GM12874 (cell line): Measurements from ENCODE around the gene SENP8.

Experiments
- TF ChIP-seq, protein P1 (sequence below): IDR thresholded peaks from 2 replicates; pipeline ENCODE4 v1.5.1; 2011; ENCODE audit warnings: low read depth, mild to moderate bottlenecking, control low read depth, low read length, moderate library complexity; ENCODE audit not compliant: insufficient read depth

The SENP8 gene

DNA sequence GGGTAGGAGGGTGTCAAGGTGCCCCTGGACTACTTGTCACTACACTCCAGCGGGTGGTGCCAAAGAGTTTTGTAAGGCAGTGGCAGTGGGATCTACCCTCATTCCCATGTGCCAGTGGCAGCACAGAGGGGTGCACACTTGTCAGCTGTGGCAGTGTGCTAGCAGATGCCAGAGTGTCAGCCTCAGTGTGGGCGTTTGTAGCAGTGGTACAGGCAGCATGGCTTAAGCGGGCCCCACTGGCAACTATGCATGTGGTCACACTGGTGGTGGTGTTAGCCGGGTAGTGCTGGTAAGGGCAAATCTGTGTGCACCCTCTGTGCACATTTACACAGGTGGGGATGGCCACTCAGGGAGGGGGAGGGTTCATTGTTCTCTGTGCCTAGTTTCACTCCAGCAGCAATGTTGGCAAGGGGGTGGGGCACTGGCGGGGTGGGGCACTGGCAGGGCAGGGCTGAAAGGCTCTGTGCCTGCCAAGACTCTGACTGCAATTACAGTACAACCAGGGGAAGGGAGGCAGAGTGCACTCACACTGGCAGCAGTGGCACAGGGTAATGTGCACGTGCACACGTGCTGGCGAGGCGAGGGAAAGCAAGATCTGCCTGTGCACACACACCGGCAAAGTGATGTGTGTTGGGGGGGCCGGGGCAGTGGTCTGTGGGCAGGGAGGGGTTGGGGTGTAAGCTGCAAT is 32.0 kb upstream of the SENP8 start:
- TF ChIP-seq, protein P1, sequence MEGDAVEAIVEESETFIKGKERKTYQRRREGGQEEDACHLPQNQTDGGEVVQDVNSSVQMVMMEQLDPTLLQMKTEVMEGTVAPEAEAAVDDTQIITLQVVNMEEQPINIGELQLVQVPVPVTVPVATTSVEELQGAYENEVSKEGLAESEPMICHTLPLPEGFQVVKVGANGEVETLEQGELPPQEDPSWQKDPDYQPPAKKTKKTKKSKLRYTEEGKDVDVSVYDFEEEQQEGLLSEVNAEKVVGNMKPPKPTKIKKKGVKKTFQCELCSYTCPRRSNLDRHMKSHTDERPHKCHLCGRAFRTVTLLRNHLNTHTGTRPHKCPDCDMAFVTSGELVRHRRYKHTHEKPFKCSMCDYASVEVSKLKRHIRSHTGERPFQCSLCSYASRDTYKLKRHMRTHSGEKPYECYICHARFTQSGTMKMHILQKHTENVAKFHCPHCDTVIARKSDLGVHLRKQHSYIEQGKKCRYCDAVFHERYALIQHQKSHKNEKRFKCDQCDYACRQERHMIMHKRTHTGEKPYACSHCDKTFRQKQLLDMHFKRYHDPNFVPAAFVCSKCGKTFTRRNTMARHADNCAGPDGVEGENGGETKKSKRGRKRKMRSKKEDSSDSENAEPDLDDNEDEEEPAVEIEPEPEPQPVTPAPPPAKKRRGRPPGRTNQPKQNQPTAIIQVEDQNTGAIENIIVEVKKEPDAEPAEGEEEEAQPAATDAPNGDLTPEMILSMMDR = no peak

DNA sequence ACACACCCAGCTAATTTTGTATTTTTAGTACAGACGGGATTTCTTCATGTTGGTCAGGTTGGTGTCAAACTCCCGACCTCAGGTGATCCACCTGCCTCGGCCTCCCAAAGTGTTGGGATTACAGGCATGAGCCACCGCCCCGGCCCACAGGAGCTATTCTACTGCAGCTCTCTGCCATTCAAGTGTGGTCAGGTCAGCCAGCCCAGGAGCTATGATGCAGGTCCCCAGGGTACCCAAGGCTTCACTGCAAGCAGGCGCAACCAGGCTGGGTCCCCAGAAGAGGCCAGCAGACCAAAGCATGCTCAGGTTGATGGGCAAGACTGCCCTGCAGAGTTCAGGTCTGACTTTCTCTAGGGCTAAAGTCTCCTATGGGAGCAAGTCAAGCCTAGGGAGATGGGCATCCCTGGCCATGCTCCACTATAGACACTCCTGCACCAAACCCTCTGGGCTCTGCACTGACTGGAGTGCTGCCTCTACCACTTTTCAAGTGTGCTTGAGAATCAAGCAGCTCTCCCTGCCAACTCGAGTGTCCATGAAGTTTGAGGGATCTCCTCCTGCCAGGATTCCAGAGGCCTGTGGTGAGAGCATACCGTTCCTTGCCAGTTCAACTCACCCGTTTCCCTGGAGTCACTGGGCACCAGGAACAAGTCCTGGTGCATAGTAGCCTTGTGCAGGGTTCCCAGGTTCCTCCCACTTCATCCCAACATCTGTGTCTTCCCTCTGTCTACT is 31.1 kb upstream of the SENP8 start:
- TF ChIP-seq, protein P1 = no peak

DNA sequence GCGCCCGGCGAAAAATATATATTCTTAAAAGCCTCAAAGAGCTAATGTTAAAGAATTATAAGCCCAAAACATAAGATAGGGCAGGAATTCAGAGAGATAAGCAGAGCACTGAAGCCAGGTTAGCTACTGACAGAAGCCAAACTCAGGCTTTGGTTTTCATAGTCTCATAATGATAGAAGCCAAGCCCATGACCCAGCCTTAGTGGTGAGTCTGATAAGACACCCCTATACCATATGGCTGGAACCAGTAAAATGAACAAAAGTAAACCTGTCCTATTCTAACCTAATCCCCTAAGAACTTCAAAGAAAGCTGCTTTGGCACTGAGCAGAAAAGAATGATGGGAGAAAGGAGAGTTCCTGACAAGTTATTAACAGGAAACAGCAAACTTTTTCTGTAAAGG is 26.2 kb upstream of the SENP8 start:
- TF ChIP-seq, protein P1 = no peak

DNA sequence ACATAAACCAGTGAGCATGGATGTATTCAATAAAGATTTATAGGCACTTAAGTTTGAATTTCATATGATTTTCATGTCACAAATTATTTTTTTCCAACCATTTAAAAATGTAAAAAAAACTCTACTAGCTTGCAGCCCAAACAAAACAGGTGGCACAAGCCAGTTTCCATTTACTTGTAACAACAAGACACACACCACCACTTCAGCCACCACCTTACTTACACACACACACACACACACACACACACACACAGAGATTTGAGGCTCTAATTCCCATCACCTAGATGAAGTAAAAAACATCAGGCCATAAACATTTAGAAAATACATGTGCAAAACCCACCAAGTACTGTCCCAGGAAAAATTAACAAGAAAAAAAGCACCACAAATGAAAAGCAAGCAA is 25.5 kb upstream of the SENP8 start:
- TF ChIP-seq, protein P1 = no peak

DNA sequence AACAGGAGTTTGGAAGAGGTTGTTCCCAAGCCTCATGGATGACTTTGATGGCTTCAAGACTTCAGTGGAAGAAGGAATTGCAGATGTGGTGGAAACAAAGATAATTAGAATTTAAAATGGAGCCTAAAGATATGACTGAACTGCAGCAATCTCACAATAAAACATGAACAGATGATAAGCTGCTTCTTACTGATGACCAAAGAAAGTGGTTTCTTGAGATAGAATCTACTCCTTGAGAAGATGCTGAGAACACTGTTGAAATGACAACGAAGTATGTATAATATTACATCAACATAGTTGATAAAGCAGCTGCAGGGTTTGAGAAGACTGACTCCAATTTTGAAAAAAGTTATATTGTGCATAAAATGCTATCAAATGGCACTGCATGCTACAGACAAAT is 21.4 kb upstream of the SENP8 start:
- TF ChIP-seq, protein P1 = no peak

DNA sequence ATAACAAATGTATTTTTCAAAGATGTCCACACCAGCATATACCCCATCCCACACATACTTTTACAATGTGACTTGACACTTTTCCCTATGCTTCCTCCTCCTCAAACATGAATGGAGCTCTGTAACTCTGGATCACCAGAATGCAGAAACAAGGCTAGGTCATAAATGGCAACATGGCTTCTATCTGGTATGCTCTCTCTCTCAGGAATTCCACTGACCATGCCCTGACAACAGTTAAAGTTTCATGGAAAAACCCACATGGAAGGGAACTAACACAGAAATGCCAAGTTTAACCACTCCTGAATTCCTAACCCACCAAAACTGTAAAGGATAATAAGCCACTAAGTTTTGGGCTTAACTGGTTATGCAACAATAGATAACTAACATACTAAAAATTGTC is 20.2 kb upstream of the SENP8 start:
- TF ChIP-seq, protein P1 = no peak

DNA sequence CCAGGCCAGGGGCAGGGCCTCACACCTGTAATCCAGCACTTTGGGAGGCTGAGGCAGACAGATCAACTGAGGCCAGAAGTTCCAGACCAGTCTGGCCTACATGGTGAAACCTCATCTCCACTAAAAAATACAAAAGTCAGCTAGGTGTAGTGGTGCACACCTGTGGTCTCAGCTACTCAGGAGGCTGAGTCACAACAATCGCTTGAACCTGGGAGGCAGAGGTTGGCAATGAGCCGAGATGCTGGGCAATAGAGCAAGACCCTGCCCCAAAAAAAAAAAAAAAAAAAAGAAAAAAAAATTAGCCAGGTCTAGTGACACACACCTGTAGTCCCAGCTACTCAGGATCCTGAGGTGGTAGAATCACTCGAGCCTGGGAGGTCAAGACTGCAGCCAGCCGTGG is 19.0 kb upstream of the SENP8 start:
- TF ChIP-seq, protein P1 = no peak
